Heart right ventricle (tissue), 16 donors: ENCODE measurements around the gene TBCCD1. TPM values are rescaled to one million over a fixed set of nuclear protein-coding genes. Genes with fewer than 3 reads are reported as not detected.
A peak's percentile ranks its signal among the peaks of the same experiment; 100 is the strongest.

ENCODE experiments used
- ATAC-seq, 8 donors: fragments of 200-7000 bp; cut with Tn5 transposase; one replicate each; pipeline ENCODE4 v1.9.1; 2020; ENCODE audit warnings: mild to moderate bottlenecking in 8 of 8, moderate library complexity in 8 of 8, moderate number of reproducible peaks in 1 of 8
- DNase-seq, 2 donors: peaks; one replicate each; pipeline ENCODE4 v3.0.0-alpha.2; 2020
- H3K27ac ChIP-seq, 10 donors: fragments of 200-600 bp; sonication (generic) in 2 of 10; one replicate each; pipeline versions ENCODE4 v1.5.0 to v1.8.0; 2020 to 2022; ENCODE audit warnings: mild to moderate bottlenecking in 3 of 10
- H3K27me3 ChIP-seq, 7 donors: fragments of 200-600 bp; one replicate each; pipeline ENCODE4 v1.8.0; 2021 to 2022; ENCODE audit warnings: mild to moderate bottlenecking in 2 of 7
- H3K36me3 ChIP-seq, 9 donors: fragments of 200-600 bp; sonication (generic) in 1 of 9; one replicate each; pipeline versions ENCODE4 v1.5.0 to v1.8.0; 2020 to 2022; ENCODE audit warnings: mild to moderate bottlenecking in 2 of 9
- H3K4me1 ChIP-seq, 9 donors: fragments of 200-600 bp; sonication (generic) in 1 of 9; one replicate each; pipeline versions ENCODE4 v1.5.0 to v1.8.0; 2020 to 2022; ENCODE audit warnings: mild to moderate bottlenecking in 4 of 9
- H3K4me3 ChIP-seq, 10 donors: fragments of 200-600 bp; sonication (generic) in 2 of 10; one replicate each; pipeline versions ENCODE4 v1.5.0 to v1.8.0; 2020 to 2022; ENCODE audit warnings: mild to moderate bottlenecking in 7 of 10, moderate library complexity in 2 of 10
- H3K9me3 ChIP-seq, 11 donors: fragments of 200-600 bp in 10 of 11; sonication (generic) in 2 of 11; one replicate each; pipeline versions ENCODE4 v1.5.0 to v1.8.0; 2013 to 2022; ENCODE audit warnings: mild to moderate bottlenecking in 2 of 11, control low read depth in 1 of 11, moderate library complexity in 1 of 11
- WGBS, 2 donors: extraction: QIAGEN DNeasy Blood & Tissue Kit; methylation state at CpG; one replicate each; pipeline ENCODE4 v1.1.7; 2013; ENCODE audit warnings: inconsistent platforms in 1 of 2; 5-methylcytosine and 5-hydroxymethylcytosine counted together
- intact Hi-C, 10 donors: fragments of 100-400 bp; cut with DNase I; formaldehyde crosslinking; loops; one replicate each; pipeline versions ENCODE4 v1.11.1 to v1.14.2; 2022
- polyA plus RNA-seq, 2 donors: library from polyadenylated mRNA; stranded (reverse); fragments of 200-250 nt; gene quantifications; one replicate each; pipeline ENCODE4 v1.2.3, GENCODE V29; 2013
- total RNA-seq, 10 donors: library from RNA; stranded (reverse); fragmentation: NEBNext Ultra II Directional in 3 of 10; extraction: Animal tissue kit (Norgen Biotek cat#: 25700) in 3 of 10; gene quantifications; one replicate each; pipeline versions ENCODE4 v1.2.1 to v1.2.4, GENCODE V29; 2021 to 2023
- TF ChIP-seq, protein P1 (sequence below), 9 donors: fragments of 200-600 bp; sonication (generic) in 2 of 9; IDR thresholded peaks; one replicate each; pipeline versions ENCODE4 v1.5.0 to v1.8.0; 2021 to 2022; ENCODE audit warnings: antibody characterized with exemption in 9 of 9, mild to moderate bottlenecking in 5 of 9, moderate library complexity in 1 of 9
- donor health status: Arrhythmogenic right ventricular cardiomyopathy.
- donor health status: ischemic (EF 13 %, LVEDD 7.1; RV severe dilation, severe dysfunction).
- donor health status: healthy with polysubstance abuse.
- donor health status: DM: no; HTN: yes; CAD: no.
- donor health status: DM: no; HTN: no; CAD: no.
- donor health status: ischemic (EF 25% LVEDD 6.9; RV normal size, moderate dysfunction).
- donor health status: ischemic (EF 25% LVEDD 5.7; RV mildly dilated, moderate dysfunction).
- donor health status: healthy.
- donor health status: DM: yes; HTN: yes; CAD: no.
- donor health status: Ischemic cardiomyopathy.
- donor health status: ischemic (EF 35%, LVEDD 5.7; RV mildly dilated, moderate dysfunction).
- donor health status: nonischemic (EF 11% LVEDD 7.7; RV severe dilation, severe dysfunction).
- donor health status: DM: yes; HTN: yes; CAD: no.
- donor health status: PGD.
- donor health status: ischemic (EF 29% LVEDD 5.4; RV normal size, mild dysfunction).
- donor health status: nonischemic (EF 23%, LVEDD 6.1; RV moderate dilation, normal function).

TBCCD1 gene
- total and polyA plus RNA-seq, 12 donors = 3.1 to 7.9 (median 6.7) TPM

DNA sequence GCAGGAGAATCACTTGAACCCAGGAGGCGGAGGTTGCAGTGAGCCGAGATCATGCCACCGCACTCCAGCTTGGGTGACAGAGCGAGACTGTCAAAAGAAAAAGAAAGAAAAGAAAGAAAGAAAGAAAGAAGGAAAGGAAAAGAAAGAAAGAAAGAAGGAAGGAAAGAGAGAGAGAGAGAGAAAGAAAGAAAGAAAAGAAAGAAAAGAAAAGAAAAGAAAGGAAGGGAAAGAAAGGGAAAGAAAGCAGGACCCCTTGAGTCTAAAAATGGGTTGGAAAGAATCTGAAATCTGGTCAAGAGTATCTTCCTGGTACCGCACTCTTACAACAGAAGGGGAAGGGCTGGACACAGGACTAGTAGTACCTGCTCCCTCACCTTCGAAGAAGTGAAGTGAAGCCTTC, 42.5 kb downstream of the TBCCD1 start:
- Histone ChIP-seq H3K27ac (no peak overlapping the region), H3K27me3 (peaks cover 0 to 10% (median 0%) of the 10 kb centered on the region in 7 donors), H3K36me3 (no peaks in the 10 kb centered on the region), H3K4me1 (peaks cover 0 to 2% (median 0%) of the 10 kb centered on the region in 9 donors), H3K4me3 (no peak overlapping the region), H3K9me3 (no peaks in the 10 kb centered on the region)
- DNase-seq = no peak
- no peak for ATAC-seq
- TF ChIP-seq, protein P1, sequence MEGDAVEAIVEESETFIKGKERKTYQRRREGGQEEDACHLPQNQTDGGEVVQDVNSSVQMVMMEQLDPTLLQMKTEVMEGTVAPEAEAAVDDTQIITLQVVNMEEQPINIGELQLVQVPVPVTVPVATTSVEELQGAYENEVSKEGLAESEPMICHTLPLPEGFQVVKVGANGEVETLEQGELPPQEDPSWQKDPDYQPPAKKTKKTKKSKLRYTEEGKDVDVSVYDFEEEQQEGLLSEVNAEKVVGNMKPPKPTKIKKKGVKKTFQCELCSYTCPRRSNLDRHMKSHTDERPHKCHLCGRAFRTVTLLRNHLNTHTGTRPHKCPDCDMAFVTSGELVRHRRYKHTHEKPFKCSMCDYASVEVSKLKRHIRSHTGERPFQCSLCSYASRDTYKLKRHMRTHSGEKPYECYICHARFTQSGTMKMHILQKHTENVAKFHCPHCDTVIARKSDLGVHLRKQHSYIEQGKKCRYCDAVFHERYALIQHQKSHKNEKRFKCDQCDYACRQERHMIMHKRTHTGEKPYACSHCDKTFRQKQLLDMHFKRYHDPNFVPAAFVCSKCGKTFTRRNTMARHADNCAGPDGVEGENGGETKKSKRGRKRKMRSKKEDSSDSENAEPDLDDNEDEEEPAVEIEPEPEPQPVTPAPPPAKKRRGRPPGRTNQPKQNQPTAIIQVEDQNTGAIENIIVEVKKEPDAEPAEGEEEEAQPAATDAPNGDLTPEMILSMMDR (IDR thresholded peaks at IDR 0.05) = no peak
- intact Hi-C loops = no loop called here
- 96 to 97% methylated on average over 6 of the region's 6 CpGs for WGBS, 2 donors

DNA sequence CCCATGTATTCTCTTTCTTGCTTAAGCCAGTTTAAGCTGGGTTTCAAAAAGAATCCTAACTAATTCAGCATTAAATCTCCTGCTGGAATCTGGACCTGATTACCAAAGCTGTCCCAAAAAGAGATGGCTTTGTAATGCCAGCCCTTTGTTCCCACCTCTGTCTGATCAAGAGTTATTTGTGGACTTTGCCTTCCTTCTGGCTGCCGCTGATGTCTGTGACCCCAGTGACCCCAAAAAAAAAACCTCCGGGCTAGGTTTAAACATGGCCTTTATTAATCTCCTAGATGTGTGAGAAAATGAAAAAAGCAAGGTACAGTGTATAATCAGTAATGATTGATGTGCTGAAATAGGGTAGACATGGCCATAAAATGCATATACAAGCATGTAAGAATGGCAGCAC, 43.7 kb downstream of the TBCCD1 start:
- 34 to 44% methylated on average over 2 of the region's 2 CpGs for WGBS, 2 donors
- DNase-seq (no peak), ATAC-seq (no peak)
- no peaks in the 10 kb centered on the region for H3K9me3 ChIP-seq
- peaks cover 0 to 10% (median 0%) of the 10 kb centered on the region in 7 donors for H3K27me3 ChIP-seq
- intact Hi-C loops = no loop called here
- no peak overlapping the region for H3K27ac ChIP-seq
- TF ChIP-seq, protein P1 (IDR thresholded peaks at IDR 0.05) = no peak
- no peaks in the 10 kb centered on the region for H3K36me3 ChIP-seq
- H3K4me3 ChIP-seq = no peak overlapping the region
- H3K4me1 ChIP-seq = peaks cover 0 to 10% (median 0%) of the 10 kb centered on the region in 9 donors

DNA sequence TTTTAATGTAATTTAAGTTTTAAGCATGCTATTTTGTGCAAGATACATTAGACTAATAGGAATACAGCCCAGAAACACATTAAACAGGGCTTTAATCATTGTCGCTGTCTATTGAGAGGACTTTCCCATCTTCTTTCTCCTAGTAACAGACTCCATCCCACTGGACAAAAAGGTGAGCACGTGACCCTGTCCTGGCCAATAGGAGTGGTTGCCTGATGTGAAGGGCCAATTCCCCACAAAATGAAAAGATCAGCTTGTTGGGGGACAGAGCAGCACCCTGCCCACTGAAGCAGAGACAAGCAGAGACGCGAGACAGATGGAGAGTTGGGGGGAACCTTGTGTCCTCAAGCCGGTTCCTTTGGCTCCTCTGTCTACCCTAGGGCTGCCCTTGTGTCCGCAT, 44.1 kb downstream of the TBCCD1 start:
- Histone ChIP-seq H3K4me3 (no peak overlapping the region), H3K9me3 (no peaks in the 10 kb centered on the region), H3K27me3 (peaks cover 0 to 10% (median 0%) of the 10 kb centered on the region in 7 donors), H3K27ac (no peak overlapping the region), H3K36me3 (no peaks in the 10 kb centered on the region), H3K4me1 (peaks cover 0 to 14% (median 0%) of the 10 kb centered on the region in 9 donors)
- intact Hi-C loops = no loop called here
- DNase-seq (no peak), ATAC-seq (no peak)
- TF ChIP-seq, protein P1 (IDR thresholded peaks at IDR 0.05) = no peak
- WGBS, 2 donors = 91 to 95% methylated on average over 6 of the region's 6 CpGs

DNA sequence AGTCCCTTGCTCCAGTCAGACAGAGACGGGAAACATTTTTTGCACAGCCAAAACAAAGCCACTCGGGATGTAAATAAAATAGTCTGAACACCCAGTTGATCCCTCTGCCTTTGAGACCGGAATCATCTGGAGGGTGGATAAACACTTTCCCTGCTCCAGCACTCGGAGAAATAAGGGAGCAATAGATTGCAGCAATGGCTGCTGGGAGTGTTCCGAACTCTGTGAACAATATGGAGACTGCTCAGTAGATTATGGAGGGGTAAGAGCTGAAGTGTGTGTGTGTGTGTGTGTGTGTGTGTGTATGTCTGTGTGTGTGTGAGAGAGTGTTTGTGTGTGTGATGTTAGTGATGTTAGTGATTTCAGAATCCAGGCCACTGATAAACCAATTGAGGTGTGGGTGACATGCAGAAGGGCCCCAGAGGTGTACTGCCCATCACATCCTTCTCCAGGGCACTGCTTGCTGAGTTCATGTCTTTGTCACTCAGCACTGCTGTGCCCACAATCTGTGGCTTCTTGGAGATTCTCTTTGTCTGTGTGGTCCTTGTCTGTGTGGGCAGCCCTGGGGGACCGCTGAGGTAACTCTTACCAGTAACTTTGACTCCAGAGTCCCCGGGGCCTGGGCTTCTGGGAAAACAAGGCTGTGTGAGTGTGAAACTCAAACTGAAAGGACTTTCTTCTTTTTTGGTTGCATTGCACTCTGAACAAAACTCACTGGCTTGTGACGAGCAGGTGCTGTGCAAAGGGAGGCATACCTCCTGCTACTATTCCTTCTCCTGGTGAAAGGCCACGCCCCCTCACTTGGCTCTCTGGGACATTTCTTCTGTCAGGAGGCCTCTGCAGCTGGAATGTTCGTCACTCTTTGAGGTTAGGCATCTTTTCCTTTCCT, 45.9 kb downstream of the TBCCD1 start:
- TF ChIP-seq, protein P1 (IDR thresholded peaks at IDR 0.05) = no peak
- peaks cover 0 to 14% (median 0%) of the 10 kb centered on the region in 9 donors for H3K4me1 ChIP-seq
- H3K4me3 ChIP-seq = peak overlapping the region in 1 of 10 donors; percentile 19
- intact Hi-C loops = no loop called here
- no peak for ATAC-seq
- 71 to 72% methylated on average over 10 of the region's 10 CpGs for WGBS, 2 donors
- peaks cover 0 to 7% (median 0%) of the 10 kb centered on the region in 11 donors for H3K9me3 ChIP-seq
- peaks cover 0 to 10% (median 0%) of the 10 kb centered on the region in 7 donors for H3K27me3 ChIP-seq
- no peak overlapping the region for H3K27ac ChIP-seq
- DNase-seq = no peak
- H3K36me3 ChIP-seq = no peaks in the 10 kb centered on the region
